RWPE1 (cell line): ENCODE measurements around the gene AICDA.

Experiments
- CTCF ChIA-PET: fragments of 350-600 bp; sonication (Branson Sonifier 250); formaldehyde crosslinking; extraction: SDS; loops from one replicate; lab custom pipeline; 2021; lab: Yijun Ruan, JAX
- POLR2A ChIA-PET: fragments of 400-600 bp; formaldehyde crosslinking; extraction: SDS; loops from one replicate; lab custom pipeline; 2020; ENCODE audit warnings: antibody characterized with exemption; ENCODE audit not compliant: low non-redundant PET; lab: Yijun Ruan, JAX
- DNase-seq: peaks from one replicate; pipeline ENCODE4 v3.0.0; 2012; ENCODE audit warnings: low spot score
- H3K27ac ChIP-seq: fragments of 450-650 bp; 2 replicates; pipeline ENCODE4 v1.5.1; 2017
- TF ChIP-seq, protein P1 (sequence below): fragments of 450-650 bp; conservative IDR thresholded peaks from 2 replicates; pipeline ENCODE4 v1.5.1; 2017; ENCODE audit warnings: low read depth, mild to moderate bottlenecking

AICDA gene

DNA sequence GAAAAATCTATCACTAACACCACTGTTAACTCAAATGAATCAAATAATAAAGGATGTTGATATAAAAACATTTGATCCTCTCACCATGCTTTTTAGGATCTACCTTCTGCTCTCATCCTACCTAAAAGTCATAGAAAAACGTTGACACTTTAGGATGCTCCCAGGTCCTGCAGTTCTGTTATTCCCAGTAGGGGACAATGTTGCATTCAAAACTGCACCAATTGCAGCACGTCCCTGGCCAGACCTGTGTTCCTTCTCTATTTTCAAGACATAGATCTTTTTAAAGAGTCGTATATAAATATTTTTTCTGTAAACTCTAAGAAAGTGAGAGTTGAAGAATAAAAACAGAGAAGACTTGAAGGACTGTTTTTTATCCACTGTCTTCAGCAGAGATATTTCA is 8.8 kb downstream of the AICDA start:
- ChIA-PET CTCF (no interaction called here), POLR2A (no interaction called here)
- DNase-seq: no peak
- no peak overlapping the region for H3K27ac ChIP-seq
- TF ChIP-seq, protein P1, sequence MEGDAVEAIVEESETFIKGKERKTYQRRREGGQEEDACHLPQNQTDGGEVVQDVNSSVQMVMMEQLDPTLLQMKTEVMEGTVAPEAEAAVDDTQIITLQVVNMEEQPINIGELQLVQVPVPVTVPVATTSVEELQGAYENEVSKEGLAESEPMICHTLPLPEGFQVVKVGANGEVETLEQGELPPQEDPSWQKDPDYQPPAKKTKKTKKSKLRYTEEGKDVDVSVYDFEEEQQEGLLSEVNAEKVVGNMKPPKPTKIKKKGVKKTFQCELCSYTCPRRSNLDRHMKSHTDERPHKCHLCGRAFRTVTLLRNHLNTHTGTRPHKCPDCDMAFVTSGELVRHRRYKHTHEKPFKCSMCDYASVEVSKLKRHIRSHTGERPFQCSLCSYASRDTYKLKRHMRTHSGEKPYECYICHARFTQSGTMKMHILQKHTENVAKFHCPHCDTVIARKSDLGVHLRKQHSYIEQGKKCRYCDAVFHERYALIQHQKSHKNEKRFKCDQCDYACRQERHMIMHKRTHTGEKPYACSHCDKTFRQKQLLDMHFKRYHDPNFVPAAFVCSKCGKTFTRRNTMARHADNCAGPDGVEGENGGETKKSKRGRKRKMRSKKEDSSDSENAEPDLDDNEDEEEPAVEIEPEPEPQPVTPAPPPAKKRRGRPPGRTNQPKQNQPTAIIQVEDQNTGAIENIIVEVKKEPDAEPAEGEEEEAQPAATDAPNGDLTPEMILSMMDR: no peak

DNA sequence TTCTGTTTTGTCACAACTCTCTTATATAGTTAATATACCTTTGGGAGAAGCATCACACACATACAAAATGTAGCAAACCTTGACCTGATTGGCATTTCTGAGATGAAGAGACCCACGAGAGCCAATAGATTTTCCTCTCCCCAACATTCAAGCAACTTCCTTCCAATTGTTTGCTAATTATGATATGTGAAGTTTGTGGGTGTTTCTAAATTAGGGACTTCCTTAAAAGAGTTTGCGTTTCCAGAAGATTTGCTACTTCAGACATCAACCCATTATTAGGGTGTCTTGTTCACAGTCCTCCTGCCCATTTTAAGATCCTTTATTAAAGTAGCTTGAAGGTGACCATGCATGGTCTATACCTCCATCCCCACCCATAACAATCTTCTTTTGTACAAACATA is 9.4 kb downstream of the AICDA start:
- ChIA-PET POLR2A (no interaction called here), CTCF (no interaction called here)
- no peak for DNase-seq
- TF ChIP-seq, protein P1: no peak
- H3K27ac ChIP-seq: no peak overlapping the region

DNA sequence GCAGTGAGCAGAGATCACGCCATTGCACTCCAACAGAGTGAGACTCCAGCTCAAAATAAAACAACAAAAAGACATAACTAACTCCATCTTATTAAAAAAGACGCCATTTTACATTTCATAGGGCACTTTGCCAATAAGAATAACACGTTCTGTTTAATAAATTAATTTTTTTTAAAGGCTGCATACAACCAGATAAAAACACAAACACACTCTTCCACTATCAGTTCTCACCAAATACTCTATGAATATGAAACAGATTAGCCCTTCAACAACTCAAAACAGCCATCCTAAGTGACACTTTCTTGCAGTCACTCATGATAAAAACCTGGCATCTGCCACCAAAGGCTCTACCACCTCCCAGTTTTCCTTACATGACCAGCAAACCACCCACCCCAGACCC is 16.1 kb downstream of the AICDA start:
- H3K27ac ChIP-seq: no peak overlapping the region
- DNase-seq: no peak
- TF ChIP-seq, protein P1: no peak
- ChIA-PET POLR2A (no interaction called here), CTCF (no interaction called here)

DNA sequence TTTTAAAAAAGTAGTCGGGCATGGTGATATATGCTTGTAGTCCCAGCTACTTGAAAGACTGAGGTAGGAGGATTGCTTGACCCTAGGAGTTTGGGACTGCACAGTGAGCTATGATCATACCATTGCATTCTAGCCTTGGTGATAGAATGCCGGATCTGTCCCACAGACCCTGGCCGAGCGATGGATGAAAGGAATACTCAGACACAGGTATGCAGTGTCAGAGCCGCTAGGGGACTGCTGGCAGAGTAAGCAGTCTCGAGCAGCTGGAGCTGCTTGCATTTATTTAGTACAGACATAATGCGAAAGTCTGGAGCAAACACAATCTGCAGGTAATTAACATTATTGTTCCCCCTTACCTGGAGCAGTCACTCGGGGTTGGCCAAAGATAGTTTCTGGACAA is 18.6 kb downstream of the AICDA start:
- H3K27ac ChIP-seq: no peak overlapping the region
- no peak for DNase-seq
- TF ChIP-seq, protein P1: no peak
- ChIA-PET POLR2A (no interaction called here), CTCF (interaction anchor here (0.6 kb wide), 2 partner anchors 79 to 762 kb away, joined by 3 read pairs; no protein-coding TSS in a partner anchor)

DNA sequence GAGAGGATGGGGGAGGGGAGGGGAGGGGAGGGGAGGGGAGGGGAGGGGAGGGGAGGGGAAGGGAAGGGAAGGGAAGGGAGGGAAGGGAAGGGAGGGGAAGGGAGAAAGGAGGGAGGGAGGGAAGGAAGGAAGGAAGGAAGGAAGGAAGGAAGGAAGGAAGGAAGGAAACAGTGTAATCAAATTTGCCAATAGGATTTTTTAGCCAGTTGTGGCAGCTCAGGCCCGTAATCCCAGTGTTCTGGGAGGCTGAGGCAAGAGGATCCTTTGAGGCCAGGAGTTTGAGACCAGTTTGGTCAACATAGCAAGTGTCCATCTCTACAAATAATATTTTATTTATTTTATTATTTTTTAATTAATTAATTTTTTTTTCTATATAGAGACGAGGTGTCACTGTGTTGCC is 19.4 kb downstream of the AICDA start:
- no peak overlapping the region for H3K27ac ChIP-seq
- TF ChIP-seq, protein P1: no peak
- ChIA-PET CTCF (no interaction called here), POLR2A (no interaction called here)
- DNase-seq: no peak

DNA sequence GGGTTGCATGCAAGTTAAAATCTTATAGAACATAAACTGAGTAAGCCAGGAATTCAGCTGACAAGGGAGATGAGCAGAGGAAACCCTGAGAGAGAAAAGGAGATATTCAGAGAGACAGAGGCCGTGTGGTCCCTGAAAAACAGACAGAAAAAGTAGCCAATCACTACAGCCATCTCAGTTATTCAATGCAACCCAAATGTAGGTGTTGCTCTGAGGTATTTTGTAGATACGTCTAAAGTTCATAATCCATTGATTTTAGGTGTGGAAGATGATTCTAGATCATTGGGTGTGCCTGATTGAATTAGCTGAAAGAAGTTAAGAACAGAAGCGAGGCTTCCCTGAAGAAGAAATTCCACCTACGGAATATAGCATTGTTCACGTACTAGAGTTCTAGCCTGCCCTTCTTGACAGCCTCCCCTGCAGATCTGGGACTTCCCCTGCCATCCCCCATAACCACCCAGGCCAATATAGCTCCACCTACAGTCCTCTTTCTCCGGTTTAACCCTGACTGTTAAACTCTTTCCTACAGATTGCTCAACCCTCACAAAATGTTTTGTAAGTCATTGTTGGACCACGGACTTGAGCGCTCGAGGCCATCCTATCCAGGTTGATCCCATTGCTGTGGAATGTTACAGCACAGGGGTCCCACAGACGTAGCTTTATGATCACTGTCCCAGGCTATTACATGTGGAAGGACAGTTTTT is 21.7 kb downstream of the AICDA start:
- ChIA-PET POLR2A (no interaction called here), CTCF (interaction anchor here (1.4 kb wide), 1 partner anchor 47 kb away, joined by 6 read pairs; no protein-coding TSS in a partner anchor)
- TF ChIP-seq, protein P1: no peak
- H3K27ac ChIP-seq: no peak overlapping the region
- DNase-seq: no peak
